Neural progenitor cell (in vitro differentiated cells): ENCODE data around the gene LCAT.

Experiments used
- EZH2phosphoT487 ChIP-seq: fragments of 200-600 bp; sonication (generic); IDR thresholded peaks from 2 replicates; pipeline ENCODE4 v1.6.1; 2017; ENCODE audit warnings: antibody characterized with exemption
- TF ChIP-seq, protein P1 (sequence below): fragments of 200-600 bp; sonication (generic); IDR thresholded peaks from 2 replicates; pipeline ENCODE4 v1.5.1; 2017; ENCODE audit warnings: antibody characterized with exemption, mild to moderate bottlenecking

DNA sequence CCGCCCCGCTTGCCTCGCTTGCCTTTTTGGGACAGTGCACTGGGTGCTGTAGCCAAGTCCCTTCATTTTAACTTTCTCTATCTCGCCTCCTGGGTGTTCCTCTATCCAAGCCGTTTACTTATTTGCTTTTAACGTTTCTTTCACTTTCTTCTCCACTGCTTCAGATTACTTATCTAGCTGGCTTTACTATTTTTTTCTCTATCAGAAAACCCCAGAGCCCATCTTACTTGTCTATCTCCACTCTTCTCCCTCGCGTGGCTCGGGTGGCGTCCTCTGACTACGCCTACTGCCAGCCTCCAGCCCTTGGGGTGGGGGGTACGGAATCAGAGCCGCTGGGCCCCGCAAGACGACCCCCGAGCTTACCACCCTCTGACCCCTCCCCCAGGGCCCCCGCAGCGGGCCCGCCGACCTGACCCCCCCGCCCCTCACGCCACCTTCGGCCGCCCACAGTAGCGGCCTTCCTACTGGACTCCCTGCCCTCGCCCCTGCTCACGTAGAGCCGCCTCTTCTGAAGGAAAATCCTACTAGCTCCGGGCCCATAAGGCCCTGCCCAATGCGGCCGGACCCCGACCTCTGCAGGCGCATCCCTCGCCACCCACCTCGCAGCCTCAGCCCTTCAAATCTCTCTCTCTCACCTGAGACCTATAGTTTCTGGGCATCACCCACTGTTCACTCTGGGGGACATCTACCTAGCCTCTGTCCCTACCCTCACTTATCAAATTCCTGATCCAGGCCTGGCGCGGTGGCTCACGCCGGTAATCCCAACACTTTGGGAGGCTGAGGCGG lies 25.5 kb upstream of the LCAT start:
- TF ChIP-seq EZH2phosphoT487 = no peak
- TF ChIP-seq, protein P1, sequence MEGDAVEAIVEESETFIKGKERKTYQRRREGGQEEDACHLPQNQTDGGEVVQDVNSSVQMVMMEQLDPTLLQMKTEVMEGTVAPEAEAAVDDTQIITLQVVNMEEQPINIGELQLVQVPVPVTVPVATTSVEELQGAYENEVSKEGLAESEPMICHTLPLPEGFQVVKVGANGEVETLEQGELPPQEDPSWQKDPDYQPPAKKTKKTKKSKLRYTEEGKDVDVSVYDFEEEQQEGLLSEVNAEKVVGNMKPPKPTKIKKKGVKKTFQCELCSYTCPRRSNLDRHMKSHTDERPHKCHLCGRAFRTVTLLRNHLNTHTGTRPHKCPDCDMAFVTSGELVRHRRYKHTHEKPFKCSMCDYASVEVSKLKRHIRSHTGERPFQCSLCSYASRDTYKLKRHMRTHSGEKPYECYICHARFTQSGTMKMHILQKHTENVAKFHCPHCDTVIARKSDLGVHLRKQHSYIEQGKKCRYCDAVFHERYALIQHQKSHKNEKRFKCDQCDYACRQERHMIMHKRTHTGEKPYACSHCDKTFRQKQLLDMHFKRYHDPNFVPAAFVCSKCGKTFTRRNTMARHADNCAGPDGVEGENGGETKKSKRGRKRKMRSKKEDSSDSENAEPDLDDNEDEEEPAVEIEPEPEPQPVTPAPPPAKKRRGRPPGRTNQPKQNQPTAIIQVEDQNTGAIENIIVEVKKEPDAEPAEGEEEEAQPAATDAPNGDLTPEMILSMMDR = no peak
